NCI-H1694 treated with DMSO at 0.1 percent for 48 hours (cell line): ENCODE measurements around the gene ATP2B1.
A peak's percentile ranks its signal among the peaks of the same experiment; 100 is the strongest.
"Not testable (repeated sequence)": the region's sequence is repeated elsewhere in the genome, so short reads cannot be mapped to it uniquely, and the experiment has no call there.

ENCODE experiments used
- DNase-seq: peaks from one replicate; lab custom pipeline; 2025; lab: John Stamatoyannopoulos, UW

The ATP2B1 gene

DNA sequence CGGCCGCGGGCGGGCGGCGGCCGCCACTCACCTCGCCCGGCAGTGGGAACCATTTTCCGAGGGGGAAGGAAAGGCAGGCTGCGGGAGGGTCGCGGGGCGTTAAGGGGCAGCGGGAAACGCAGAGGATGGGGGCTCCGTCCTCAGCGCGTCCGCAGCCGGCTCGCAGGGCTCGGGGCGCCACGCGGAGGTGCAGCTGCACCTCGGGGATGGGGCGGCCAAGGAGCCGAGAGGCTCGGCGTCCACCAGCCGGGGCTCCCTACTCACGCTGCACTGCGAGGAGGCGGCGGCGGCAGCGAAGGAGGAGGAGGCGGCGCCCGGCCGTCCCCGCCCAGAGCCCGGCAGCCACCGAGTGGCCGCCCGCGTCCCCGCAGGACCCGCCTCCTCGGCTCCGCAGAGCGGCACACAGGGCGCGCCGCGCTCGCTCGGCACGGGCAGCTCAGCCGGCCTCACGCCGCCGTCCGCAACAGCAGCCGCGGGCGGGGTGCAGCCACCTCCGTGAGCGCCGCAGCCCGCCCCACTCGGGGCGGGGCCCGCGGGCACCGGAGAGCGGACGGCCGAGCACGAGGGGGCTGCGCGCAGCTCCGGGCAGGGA is at the start of gene ATP2B1:
Gene ATP2B1 (minus strand): TSS at position 274 of the 592 bp plus-strand sequence. CDS start 52,952 bp downstream, outside the sequence.
- peak; percentile 26 for DNase-seq

DNA sequence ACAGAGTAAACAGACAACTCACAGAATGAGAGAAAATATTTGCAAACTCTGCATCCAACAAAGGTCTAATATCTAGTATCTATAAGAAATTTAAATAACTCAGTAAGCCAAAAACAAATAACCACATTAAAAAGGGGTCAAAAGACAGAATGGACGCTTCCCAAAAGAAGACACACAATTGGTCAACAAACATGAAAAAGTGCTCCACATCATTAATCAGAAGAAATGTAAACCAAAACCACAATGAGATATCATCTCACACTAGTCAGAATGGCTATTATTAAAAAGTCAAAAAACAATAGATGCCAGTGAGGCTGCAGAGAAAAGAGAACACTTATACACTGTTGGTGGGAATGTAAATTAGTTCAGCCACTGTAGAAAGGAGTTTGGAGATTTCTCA is 49.3 kb upstream of the ATP2B1 start:
- not testable (repeated sequence) for DNase-seq

- DNase-seq = peak; percentile 23
These were observed 48.2 kb upstream of the ATP2B1 start for GRCh38 chr12:89756585-89757398.

- no peak for DNase-seq
These were observed 47.6 kb upstream of the ATP2B1 start for GRCh38 chr12:89756194-89756584.

DNA sequence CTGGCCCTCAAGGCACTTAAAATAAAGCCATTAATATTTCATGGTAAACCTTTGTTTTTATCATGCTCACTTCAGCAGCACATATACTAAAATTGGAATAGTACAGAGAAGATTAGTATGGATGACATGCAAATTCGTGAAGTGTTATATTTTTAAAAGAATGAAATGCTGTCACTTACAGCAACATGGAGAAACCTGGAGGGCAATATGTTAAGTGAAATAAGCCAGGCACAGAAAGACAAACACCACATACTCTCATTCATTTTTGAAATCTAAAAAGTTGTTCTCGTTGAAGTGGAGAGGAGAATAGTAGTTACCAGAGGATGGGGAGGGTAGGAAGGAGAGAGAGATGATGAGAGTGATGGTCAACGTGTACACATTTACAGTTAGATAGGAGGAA is 45.4 kb upstream of the ATP2B1 start:
- no peak for DNase-seq

GRCh38 chr12:89752341-89752740 is 43.7 kb upstream of the ATP2B1 start:
- no peak for DNase-seq

GRCh38 chr12:89750389-89751351 is 42.0 kb upstream of the ATP2B1 start:
- no peak for DNase-seq

DNA sequence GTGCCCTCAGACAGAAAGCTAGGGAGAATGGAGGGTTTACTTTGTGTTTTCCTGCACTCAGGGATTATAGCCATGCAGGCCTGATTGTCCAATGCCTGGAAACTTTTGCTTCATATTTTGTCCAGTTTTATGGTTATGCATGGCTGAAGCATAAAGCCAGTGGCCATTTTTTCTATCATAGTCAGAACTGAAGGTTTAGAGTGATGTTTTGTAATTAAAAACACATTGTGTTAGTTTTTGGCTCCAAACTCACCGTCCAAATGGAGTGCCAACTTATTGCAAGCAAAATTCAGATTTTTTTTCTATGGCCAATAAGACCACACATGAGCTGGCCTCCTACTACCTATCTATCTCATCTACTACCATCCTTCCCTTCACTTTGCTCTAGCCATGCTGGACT is 40.2 kb upstream of the ATP2B1 start:
- no peak for DNase-seq

DNA sequence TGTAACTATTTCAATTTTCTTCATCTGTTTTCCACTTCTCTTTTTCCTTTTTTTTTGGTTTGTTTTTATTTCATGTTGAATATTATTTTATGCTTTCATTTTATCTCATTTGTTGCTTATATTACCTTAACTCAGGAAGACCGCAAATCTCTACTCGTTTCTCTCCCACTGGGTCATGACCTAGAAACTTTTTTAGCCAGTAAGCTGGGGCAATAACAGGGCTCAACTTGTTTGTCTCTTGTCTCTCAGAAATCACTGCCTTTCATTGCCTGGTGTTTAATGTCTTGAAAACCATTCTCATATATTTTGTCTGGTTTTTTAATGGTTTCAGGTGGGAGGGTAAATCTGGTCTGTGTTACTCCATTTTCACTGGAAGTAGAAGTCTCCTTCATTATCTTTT is 36.6 kb upstream of the ATP2B1 start:
- no peak for DNase-seq

GRCh38 chr12:89742337-89743022 is 33.8 kb upstream of the ATP2B1 start:
- no peak for DNase-seq

- DNase-seq = no peak
These were observed 32.3 kb upstream of the ATP2B1 start for GRCh38 chr12:89740943-89741342.

DNA sequence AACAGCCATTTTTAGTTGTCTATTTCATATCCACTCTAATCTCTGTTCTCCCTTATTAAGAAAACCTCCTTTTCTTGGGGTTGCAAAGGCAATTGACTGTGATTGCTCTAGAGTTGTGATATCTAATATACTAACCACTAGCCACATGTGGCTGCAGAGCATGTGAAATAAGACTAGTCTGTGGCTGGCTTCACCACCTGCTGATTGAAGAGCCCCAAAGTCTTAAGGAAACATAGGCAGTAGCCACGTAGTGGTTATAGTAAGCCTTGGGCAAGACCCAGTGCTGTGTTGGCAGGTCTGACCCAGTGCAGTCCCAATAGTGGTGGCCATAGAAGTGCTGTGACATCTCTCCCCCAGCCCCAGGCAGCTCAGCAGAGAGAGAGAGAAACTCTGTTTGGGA is 28.4 kb upstream of the ATP2B1 start:
- no peak for DNase-seq

DNA sequence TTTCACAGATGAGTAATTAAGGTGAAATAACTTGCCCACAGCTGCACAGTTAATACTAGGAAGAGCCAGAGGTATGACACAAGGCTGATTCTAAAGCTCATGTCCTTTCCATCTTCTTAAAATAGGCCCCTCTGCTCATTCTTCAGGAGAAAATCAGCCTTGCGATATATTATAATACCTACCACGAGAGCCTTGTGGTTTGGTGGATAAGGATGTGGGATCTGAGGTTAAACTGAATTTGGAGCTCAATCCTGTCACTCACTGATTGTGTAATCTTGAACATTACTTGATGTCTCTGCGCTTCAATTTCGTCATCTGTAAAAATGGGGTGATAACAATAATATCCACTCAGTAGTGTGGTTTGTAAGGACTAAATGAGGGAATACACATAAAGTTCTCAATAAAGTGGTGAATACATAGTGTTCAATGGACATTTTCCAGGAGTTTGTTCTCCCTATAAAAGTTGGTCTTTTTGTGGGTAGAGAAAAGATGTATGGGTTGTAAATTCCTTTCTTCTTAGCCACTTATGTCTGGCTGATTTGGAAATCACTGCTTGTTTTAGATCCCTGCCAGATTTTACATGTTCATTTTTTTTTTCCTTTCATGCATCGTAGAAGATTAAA is 25.1 kb upstream of the ATP2B1 start:
- no peak for DNase-seq

DNA sequence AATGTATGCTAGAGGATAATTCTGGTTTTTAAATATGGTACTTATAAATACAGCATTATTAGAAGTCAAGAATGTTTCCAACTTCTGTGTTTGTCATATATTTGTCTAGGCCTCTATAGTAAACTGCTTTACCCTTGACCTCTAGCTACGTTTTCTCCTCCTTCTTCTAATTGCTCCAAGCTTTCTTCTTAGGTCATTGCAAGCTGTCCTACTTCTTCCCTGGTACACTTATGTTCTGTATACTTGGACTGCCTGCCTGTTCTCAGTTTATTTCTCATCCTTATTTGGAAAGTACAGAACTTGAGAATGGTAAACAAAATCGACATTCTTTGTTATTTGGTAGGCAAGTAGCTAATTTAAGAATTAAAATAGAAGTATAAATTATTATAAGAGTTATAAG is 23.9 kb upstream of the ATP2B1 start:
- DNase-seq = no peak

GRCh38 chr12:89731614-89732013 is 23.0 kb upstream of the ATP2B1 start:
- no peak for DNase-seq

DNA sequence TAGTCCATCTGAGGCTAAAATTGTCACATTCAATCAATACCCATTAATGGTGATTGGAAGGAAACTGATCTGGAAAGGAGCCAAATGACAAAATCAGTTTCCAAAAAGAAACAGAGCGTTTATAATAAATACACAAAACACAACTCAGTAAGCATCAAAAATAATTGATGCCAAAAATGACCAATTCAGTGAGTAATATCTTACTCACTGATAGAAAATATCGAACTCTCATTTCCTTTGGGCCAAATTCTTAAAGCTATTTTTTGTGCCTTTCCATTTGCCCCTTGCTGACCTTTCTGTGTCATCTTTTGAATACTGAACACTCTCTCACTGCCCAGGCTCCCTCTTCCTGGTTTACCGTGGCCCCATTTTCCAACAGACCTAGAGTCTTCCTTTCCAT is 22.5 kb upstream of the ATP2B1 start:
- DNase-seq = no peak

GRCh38 chr12:89729946-89730459 is 21.4 kb upstream of the ATP2B1 start:
- DNase-seq = no peak

GRCh38 chr12:89723276-89723675 is 14.6 kb upstream of the ATP2B1 start:
- DNase-seq = no peak

GRCh38 chr12:89721291-89721987 is 12.8 kb upstream of the ATP2B1 start:
- DNase-seq = no peak

DNA sequence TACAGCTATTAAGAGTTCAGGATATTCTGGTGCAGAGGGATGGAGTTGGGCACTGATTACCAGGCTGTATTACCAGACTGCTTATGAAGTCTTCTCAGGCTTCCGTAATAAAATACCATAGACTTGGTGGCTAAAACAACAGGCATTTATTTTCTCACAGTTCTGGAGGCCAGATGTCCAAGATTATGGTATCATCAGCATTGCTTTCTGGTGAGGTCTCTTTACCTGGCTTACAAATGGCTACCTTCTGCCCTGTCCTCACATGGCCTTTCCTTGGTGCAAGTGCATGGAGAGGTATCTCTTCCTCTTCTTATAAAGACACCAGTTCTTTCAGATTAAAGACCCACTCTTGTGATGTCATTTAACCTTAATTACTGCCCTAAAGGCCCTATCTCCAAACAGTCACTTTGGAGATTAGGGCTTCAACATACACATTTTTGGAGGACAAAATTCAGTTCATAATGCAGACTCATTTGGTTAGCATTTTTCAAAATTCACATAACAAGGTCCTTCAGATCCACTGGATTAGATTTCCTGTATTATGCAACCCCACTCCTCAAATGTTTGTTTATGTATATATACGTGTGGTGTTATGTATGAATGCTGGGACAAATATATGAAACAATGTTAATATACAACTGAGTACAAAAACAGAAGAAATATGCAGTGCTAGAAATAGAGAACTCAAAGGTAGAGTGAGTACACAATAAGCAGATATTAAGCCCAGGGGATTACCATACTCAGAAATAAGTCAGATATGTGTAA is 9.3 kb upstream of the ATP2B1 start:
- no peak for DNase-seq
